NK-92 (cell line): ENCODE measurements around the gene PAPPA2.

Source experiments
- DNase-seq: peaks from one replicate; lab custom pipeline; 2025; ENCODE audit not compliant: unreplicated experiment; lab: John Stamatoyannopoulos, UW

Gene PAPPA2

DNA sequence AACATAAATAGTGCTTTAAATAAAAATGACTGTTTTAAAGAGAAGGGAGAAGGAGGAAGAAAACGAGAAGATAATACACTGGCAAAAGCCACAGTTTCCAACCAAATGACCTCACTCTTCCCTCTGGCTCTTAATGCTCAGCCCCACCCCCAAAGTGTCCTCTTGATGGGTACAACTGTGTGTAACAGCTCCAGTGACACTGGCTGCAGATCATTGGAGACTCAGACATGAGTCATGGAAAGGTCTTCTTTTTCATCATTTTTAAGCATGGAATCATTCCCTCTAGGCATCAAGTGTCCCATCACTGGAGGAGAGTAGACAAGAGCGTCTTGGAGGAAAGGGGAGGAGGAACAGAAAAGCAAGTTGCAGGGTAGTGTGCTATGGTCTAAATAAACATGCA lies 333.0 kb downstream of the PAPPA2 start:
- DNase-seq, result no peak

DNA sequence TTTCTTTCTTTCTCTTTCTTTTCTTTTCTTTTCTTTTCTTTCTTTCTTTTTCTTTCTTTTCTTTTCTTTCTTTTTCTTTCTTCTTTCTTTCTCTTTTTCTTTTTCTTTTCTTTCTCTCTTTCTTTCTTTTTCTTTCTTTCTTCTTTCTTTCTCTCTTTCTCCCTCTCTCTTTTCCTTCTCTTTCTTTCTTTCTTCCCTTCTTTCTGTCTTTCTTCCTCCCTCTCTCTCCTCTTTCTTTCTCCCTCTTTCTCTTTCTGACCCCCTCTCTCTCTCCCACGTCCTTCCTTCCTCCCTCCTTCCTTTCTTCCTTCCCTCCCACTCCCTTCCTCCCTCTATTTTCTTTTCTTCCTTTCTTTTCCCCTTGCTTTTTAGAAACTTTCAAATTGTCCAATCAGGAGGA lies 333.6 kb downstream of the PAPPA2 start:
- DNase-seq, result no peak

DNA sequence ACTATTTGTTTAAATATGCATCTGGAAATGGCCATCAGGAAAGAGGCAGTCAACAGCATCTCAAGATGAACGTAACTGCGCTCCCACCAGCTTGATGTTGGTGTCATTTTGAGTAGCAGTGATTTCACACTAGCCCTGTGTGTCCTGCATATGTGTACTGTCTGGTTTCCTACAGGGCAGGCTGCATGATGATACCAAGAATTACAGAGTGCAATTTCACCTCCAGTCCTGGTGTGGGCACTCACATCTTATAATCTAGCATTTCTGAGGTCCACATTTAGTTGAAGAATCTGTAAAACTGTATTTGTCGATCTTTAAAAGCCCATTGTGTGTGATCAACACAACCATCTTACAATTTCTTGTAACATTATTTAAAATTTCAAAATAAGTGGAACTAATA lies 336.4 kb downstream of the PAPPA2 start:
- DNase-seq, result no peak

DNA sequence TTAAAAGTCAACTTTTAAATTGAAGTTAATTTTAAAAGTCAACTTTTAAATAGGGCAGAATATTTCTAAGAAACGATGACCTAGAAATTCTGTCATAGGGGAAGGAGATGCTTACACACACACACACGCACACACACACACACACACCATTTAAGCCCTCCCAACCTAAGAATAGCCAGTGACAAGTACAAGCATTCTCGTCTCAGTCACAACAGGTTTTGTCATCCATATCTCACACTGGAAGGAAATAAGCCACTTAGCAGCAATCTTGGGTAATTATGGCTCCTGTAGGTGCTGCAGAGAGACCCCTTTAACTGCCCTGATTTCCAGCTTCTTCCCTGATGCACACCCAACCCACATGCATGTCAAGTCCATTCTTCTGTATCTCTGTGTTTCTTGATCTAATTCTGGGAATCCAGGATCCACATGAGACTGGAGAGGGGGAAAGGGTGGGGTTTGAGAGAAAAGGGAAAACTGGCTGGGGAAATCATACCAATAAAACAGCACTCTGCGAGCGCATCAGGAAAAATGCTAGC lies 338.1 kb downstream of the PAPPA2 start:
- no peak for DNase-seq

DNA sequence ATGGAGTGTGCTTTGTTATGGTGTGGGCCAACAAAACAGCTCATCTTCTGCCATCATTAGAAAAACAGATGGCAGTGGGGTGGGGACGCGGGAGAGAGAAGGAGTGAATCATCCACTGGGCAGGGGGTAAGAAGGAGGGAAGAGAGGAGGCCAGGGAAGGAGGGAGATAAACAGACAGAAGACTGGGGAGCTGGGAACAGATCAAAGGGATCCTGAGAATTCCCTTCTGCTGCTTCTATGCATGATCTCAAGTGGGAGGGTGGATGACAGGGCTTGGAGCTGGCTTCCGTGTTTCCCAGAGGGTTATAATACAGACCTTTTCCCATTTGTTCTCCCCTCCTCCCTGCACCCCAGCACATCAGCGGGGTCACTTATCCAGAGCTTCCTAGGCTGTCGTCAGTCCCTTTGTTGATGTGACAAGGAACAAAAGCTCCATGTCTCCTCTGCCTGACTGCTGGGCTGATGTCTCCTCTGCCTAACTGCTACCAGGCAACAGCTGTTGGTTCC lies 338.6 kb downstream of the PAPPA2 start:
- DNase-seq, result no peak

DNA sequence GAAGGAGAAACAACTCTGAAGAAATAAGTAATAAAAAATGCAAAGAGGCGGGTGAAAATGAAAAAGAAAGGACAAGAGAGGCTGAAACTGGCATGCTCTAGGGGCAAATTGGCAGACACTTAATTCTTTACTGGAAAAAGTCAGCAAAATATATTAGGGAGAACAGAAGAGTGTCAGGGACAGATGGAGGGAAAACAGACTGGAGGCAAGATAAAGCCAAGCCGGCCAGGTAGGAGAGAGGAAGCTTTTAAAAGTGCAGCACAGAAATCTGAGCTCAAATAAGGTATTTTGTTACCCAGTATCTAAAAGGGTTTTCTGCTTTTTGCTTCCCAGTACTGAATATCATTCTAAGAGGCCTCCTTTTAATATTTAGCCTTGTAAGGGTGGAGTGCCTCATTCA lies 339.3 kb downstream of the PAPPA2 start:
- no peak for DNase-seq

DNA sequence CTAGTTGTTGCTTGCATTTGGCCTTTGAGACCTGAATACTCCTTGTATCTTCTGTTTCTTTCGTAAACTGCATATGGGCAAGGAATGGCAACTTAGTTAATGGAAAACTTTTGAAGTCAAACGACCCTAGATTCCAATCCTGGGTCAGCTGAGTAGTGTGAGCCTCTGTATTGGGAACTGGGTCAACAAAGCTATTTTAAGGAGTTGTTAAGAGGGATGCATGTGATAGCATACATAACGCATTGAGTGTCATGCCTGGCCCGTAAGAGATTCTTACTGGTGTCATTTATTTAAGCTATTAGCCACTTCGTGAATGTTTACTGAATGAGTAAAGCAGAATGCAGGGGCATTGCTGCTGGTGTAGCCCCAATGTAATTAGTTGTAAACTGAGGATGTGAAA lies 340.1 kb downstream of the PAPPA2 start:
- no peak for DNase-seq

DNA sequence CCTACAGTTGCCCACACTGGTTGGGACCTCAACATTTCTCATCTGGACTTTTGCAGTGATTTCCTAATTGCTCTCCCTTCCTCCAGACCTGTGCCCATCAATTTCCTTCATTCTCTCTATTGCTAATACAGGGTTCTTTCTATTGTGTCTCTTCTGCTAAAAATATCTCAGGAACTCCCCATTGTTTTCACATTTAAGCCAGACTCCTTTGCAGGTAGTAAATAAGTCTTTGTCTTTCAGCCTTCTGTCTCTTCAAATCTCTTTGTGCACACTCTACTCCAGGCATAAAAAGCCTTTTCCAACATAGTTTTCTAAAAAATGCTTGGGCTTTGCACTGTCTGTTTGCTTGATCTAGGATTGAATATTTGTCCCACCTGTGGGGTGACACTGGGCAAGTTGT lies 340.6 kb downstream of the PAPPA2 start:
- DNase-seq, result no peak

DNA sequence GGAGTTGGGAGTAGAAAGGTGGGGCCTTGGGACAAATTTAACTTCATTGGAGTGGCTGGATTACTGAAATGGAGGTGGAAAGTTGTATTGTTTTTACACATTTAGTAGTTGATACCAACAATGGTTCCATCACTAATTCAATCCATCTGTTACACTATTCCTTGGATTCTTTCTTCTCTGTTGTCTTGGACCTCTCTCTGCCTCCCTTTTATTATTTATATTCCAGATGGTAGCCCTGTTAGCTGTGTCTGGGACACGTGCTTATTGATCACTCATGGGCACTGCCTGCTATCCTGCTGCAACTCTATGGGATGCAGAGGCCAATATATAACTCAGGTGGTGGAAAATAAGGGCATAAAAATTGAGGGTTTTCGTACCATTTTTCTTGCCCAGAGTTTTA lies 346.3 kb downstream of the PAPPA2 start:
- no peak for DNase-seq

DNA sequence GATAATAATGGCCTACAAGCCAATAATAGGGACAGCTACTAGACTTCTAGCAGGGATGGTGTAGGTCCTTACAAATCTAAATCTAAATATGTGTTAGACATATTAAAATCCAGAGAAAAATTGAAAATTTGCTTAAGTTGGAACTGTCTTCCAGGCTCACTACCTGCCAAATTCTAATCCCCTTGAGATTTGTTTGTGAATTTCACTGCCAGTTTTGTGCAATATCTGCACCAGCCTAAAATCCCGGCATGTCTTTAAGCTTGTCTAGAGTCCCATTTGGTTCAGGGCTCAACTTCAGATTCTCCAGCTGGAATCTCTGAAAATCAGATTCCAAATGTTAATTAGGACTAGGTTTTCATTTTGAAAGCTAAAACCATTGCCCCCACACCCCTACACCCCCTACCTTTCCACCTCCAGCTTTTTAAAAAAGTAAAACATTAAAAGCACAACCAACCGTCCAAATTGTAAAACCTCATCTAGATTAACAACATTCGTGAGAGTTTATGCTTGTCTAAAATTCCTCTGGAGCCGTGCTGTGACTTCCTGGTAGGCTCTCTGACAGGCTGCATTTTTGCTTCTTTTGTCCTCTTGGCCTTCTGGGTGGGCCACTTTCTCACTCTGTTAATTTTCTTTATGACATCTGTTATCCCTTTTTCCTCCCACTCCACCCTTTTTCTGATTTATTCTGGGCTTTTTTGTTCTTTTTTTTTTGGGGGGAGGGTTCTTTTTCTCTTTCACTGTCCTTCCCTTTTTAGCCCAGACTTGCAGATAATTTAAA lies 348.7 kb downstream of the PAPPA2 start:
- no peak for DNase-seq

DNA sequence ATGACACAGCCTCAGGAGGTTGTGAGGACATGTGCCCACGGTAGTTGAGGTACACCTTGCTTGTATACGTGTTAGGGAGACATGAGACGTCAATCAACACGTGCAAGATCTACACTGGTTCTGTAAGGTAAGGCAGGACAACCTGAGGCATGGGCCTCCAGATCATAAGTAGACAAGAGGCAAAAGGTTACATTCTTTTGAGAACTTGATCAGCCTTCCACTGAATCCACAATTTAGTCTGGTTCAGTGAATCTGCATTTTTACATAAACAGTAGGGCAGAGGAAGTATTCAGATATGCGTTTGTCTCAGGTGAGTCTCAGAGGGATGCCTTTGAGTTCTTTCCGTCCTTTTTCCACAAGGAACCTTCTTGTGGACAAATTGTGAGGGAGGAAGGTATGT lies 352.6 kb downstream of the PAPPA2 start:
- no peak for DNase-seq

DNA sequence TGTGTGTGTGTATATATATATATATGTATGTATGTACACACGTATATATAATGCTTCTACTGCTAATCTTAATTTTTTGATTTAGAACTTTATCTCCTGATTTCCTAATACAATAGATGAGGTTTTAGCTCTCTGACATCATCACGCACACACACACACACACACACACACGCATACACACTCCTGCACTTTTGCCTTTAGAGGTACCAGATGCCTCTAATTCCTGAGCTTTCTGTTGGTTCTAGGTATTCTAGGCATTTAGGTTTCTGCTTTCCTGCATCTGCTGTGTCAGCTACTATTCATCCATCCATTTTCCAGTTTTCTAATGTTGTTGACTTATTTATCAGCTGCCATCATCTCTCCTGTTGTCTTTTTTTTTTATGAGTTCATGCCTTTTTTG lies 353.3 kb downstream of the PAPPA2 start:
- DNase-seq, result no peak

DNA sequence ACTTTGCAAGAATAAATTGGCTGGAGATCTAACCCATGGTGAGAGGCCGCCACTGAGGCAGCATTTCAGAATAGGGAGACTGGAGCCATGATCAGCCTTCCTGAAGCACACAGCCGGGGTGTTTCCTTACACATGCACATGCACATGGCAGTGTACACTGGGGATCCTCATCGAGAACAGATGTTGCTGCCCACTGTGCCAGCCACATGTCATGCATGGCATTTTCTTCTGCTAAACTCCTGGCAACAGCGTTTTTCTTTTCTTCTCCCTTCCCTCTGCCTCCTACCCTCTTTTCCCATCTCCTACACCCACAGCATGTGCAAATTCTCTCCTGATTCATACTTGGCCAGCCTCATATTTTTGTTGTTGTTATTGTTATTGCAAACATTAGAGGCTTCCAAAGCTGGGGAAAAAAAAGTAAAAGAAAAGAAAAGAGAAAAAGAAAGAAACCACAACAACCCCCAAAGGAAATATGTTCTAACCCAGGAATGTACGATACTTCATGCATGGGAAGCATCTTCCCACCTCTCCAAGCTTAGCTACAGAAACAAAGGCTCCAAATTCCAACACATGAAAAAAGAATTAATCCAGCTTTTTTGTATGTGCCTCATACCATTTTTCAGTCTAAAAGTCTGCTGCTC lies 357.5 kb downstream of the PAPPA2 start:
- no peak for DNase-seq

DNA sequence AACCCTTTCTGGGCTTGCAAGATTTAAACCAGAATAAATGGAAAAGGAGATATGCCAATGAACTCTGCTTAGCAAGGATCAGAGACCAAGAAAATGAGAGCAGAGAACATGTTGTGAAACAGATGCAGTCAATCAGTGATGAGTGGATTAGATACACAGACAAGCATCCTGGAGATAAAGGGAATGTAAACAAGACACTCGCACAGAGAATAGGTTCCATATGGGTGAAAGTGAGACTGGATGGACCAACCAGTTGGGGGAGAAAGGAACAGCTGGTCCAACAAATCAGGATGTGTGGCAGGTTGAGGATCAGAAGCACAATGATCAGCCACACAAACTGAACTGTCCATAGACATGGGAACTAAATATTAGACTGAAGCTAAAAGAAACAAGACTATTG lies 363.3 kb downstream of the PAPPA2 start:
- no peak for DNase-seq

DNA sequence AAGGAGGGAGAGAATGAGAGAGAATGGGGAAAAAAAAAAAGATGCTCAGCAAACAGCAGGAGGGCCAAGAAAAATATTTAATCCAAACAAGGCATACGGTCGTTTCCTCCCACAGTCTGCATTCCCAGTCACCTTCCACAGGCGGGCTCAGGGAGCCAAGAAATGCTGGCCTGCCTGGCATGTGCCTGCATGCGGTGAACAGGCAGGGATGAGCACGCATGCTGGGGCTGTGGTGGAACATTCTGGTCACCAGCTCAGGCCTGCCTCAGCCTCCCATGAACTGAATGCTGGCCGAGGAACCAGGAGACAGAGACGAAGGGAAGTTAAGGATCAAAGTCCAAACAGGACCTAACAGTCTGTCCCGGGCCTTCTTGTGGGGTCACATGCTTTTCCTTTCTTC lies 366.3 kb downstream of the PAPPA2 start:
- no peak for DNase-seq

DNA sequence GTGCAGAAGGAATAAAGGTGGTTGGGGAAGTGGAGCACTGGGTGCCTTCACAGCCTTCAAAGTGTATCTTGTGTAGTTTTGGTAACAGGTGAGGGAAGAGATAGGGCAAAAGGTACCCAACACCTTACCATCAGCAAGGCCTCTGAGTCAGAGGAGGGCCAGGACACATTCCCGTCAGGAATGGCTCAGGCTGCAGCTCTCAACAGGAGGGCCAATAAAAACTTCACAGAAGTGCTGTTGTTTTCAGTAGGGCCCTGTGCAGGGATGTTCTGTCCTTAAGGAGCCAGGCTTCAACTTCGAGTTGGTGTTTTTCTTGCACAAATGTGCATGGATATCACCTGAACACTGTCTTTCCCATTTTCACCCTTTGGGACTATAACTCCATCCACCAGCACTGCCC lies 368.2 kb downstream of the PAPPA2 start:
- no peak for DNase-seq

DNA sequence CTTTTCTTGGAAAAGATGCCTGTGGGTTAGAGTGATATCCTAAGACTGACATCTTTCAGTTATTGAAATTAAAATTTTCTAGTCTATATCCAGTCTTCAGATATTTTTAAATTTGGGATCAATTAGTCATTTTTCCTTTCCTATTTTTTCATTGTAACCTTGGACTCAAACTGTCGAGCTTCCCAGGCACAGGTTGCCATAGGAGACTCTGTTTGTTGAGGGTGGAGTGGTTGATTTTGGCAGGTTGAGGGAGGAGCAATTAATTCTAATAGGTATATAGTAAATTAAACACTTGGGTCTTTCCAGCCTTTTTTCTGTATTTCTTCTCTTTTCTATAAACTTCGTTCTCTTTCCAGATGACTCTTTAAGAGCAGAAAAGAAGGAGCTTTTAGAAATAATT lies 374.7 kb downstream of the PAPPA2 start:
- DNase-seq, result no peak

DNA sequence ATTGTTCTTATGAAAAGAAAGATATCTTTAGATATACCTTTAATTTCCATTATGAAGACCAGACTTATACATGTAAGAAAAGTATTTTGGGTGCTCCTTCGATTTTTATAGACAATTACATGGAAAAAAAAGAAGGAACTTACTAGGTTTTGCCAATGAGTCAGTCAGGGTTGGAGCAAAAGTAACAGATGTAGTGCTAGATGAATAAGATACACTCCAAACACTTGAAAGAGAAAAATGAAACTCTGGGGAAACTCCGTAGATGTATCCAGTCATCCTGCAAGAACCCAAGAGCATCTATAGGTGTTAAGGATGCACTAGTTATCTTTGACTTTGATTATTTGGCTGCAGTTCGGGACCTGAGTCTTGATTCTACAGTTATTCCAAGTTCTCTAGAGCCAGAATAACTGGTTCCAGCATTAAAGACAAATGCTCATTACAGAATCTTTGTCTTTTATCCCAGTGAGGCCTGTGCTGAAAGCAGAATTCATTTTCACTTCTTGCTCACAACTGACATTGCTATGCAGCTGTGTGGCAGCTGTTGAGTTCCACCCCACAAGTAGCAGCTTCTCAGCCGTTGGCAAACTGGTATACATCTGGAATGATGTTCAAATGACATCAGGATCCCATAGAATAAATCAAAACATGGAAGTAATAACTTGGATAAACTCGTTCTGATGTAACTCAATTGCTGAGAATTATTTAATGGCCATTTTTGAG lies 375.5 kb downstream of the PAPPA2 start:
- DNase-seq, result no peak

DNA sequence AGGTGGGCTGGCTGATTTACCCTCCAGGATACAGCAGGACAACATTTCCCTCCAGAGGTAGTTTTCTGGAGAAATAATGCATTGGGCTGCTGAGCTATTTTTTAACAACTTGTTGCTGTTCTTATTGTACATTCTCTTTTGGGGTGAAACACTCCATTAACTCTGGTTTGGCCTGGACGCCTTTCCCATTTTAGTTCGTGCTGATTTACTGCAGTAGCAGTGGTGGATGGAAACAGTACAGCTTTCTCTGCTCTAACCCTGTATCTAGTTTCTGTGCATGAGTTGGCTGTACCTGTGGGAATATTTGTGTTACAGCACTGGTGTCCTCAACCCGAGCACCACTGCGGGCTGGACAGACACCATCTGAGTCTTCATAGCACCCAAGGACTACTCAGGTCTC lies 376.2 kb downstream of the PAPPA2 start:
- no peak for DNase-seq

DNA sequence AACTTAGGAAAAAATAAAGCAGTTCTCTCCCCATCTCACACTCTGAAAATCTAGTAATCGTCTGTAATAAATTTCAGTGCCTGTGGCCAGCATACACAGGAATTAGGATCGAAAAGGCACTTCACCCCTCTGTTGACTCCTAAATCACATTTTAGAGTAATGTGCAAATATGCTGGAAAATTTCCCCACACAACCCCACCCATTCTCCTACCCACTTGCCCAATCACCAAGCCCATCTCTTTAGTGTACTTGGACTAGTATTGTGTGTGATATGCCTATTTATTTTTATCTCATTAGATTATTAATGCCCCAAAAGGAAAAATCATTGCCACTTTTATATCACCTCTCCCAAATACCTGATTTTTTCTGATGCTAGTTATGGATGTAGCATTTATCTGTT lies 378.3 kb downstream of the PAPPA2 start:
- no peak for DNase-seq

DNA sequence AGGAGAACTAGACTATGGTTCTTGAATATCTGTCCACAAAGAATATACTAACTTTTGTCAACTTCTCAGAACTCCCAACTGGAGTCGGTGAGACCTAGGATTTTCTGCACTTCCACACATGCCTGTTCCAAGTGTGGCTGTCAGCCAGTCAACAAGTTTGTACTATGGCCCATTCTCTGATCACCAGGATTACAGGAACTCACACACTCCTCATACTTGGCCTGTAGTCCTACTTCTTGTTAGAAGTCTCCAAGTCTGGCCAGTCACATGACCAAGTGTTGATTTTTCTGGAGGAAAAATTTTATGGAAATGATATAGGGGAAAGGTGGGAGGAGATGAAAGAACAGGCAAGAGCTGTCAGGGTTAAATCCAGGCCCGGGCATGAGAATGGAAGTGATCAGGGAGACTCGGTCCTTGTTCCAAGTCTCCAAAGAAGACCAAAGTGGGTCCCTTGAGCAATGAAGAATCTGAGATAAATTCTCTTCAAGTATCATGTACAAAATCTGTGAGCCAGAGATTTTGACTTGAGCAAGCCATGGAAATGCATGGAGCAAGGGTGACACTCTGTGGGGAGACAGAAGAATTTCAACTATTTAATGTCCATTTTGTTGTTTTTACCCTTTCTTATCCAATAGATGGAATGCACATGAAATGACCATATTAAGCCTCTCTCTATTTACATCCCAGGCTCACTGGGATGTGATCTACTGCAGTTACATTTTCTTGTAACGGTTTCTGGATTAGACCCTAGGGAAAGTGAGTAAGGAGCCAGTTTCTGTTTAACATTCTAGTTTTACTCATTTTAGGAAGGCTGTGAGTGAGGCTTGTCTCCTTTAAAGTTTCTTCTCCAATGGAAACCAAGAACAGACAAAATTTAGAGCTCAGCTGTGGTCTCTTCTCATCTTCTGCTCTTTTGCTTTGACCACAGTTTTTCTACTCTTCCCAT lies 380.6 kb downstream of the PAPPA2 start:
- no peak for DNase-seq
